Tibial artery (tissue), 4 donors: ENCODE results near the gene NR1D1.

Experiments used
- DNase-seq, 2 donors: peaks; one replicate each; pipeline ENCODE4 v3.0.0-alpha.2; 2019
- H3K27ac ChIP-seq, 2 donors: fragments of 200-600 bp; sonication (generic) in 1 of 2; 1 replicate in 1 of 2; 2 replicates in 1 of 2; pipeline ENCODE4 v1.5.1; 2018 to 2019; ENCODE audit warnings: mild to moderate bottlenecking in 1 of 2
- H3K27me3 ChIP-seq, 2 donors: fragments of 200-600 bp; sonication (generic) in 1 of 2; one replicate each; pipeline versions ENCODE4 v1.5.1 to v1.6.0; 2016 to 2019
- H3K36me3 ChIP-seq, 3 donors: fragments of 200-600 bp; sonication (generic) in 2 of 3; one replicate each; pipeline ENCODE4 v1.5.1; 2016 to 2019; ENCODE audit warnings: mild to moderate bottlenecking in 2 of 3
- H3K4me1 ChIP-seq, 4 donors: fragments of 200-600 bp; sonication (generic) in 2 of 4; 1 replicate in 3 of 4; 2 replicates in 1 of 4; pipeline ENCODE4 v1.5.1; 2016 to 2019
- H3K4me3 ChIP-seq, 2 donors: fragments of 200-600 bp; sonication (generic) in 1 of 2; 1 replicate in 1 of 2; 2 replicates in 1 of 2; pipeline ENCODE4 v1.5.1; 2018 to 2019; ENCODE audit warnings: mild to moderate bottlenecking in 2 of 2
- H3K9me3 ChIP-seq, 3 donors: fragments of 200-600 bp; sonication (generic) in 1 of 3; one replicate each; pipeline ENCODE4 v1.5.1; 2016 to 2019
- CTCF ChIP-seq, 2 experiments: fragments of 200-600 bp in 1 of 2; fragments of 450-650 bp in 1 of 2; IDR thresholded peaks; one replicate each; pipeline ENCODE4 v1.5.1; 2017 to 2019; ENCODE audit warnings: antibody characterized with exemption in 2 of 2, mild to moderate bottlenecking in 1 of 2, moderate library complexity in 1 of 2
- intact Hi-C: fragments of 100-400 bp; cut with DNase I; formaldehyde crosslinking; loops from one replicate; pipeline ENCODE4 v1.15.0; 2023; ENCODE audit warnings: low total_unique reads

NR1D1 gene

DNA sequence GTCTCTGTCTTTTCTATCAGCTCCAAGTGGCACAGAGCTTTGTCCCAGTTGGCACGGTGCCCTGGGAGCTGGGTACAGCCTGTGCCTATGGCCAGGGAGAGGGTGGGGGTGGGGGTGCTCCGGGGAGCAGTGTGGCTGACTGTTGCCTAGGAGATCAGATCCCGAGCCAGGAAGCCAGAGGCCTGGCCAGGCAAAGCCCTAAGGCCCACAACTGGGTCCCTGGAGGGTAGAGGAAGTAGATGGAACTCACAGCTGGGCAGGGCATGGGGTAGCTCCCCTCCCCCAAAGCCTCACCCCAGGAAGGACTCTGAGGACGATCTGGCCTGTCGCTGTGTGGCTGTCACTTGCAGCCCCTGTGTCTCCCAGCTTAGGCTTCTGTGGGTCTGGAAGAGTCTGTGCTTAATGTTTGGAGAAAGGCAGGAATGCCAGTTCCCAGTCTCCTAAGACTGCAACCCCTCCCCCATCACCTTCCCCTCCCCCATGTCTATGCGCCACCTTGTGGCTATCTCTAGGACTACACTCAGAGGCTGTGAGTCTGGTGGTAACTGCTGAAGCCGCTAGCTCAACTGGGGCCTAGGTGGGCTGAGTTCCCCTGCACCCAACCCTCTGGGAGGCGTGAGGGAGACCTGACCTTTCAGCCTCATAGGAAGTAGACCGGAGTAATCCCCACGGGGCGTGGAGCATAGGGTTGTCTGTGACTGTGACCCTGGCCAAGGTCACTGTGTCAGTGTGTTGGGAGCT lies 25.0 kb downstream of the NR1D1 start:
- DNase-seq = peak; percentile 91 to 97
- H3K27me3 ChIP-seq = no peaks in the 10 kb centered on the region
- no peaks in the 10 kb centered on the region for H3K9me3 ChIP-seq
- peak; percentile 95 for TF ChIP-seq CTCF (IDR thresholded peaks at IDR 0.05)
- peaks cover 16 to 52% (median 22%) of the 10 kb centered on the region in 3 donors for H3K36me3 ChIP-seq
- H3K4me3 ChIP-seq = peak overlapping the region; percentile 14 to 29
- H3K4me1 ChIP-seq = peaks cover 9 to 79% (median 71%) of the 10 kb centered on the region in 4 donors
- peak overlapping the region; percentile 93 to 94 for H3K27ac ChIP-seq
- intact Hi-C loops = no loop called here

- peak overlapping the region; percentile 93 to 94 for H3K27ac ChIP-seq
- no peak for DNase-seq
- H3K9me3 ChIP-seq = no peaks in the 10 kb centered on the region
- no peak for TF ChIP-seq CTCF (IDR thresholded peaks at IDR 0.05)
- H3K4me1 ChIP-seq = peaks cover 10 to 85% (median 77%) of the 10 kb centered on the region in 4 donors
- peaks cover 16 to 47% (median 16%) of the 10 kb centered on the region in 3 donors for H3K36me3 ChIP-seq
- no peaks in the 10 kb centered on the region for H3K27me3 ChIP-seq
- intact Hi-C loops = loop anchor here (5.0 kb wide), 1 partner anchor 32 kb away; no protein-coding TSS in a partner anchor
- H3K4me3 ChIP-seq = peak overlapping the region in 1 of 2 donors; percentile 29
These were observed 25.6 kb downstream of the NR1D1 start for GRCh38 chr17:40074871-40075200.

GRCh38 chr17:40074175-40074512 lies 26.2 kb downstream of the NR1D1 start:
- intact Hi-C loops = loop anchor here (5.0 kb wide), 1 partner anchor 33 kb away; no protein-coding TSS in a partner anchor

GRCh38 chr17:40073454-40074174 lies 26.8 kb downstream of the NR1D1 start:
- Histone ChIP-seq H3K4me1 (peaks cover 15 to 94% (median 86%) of the 10 kb centered on the region in 4 donors), H3K9me3 (no peaks in the 10 kb centered on the region), H3K27me3 (no peaks in the 10 kb centered on the region), H3K27ac (peak overlapping the region; percentile 93 to 94), H3K4me3 (peak overlapping the region in 1 of 2 donors; percentile 47), H3K36me3 (peaks cover 4 to 35% (median 6%) of the 10 kb centered on the region in 3 donors)
- intact Hi-C loops = loop anchor here (5.0 kb wide), 1 partner anchor 34 kb away; no protein-coding TSS in a partner anchor
- no peak for TF ChIP-seq CTCF (IDR thresholded peaks at IDR 0.05)
- DNase-seq = no peak

More at GRCh38 chr17:40074175-40074512, 26.2 kb downstream of the NR1D1 start:
- H3K9me3 ChIP-seq = no peaks in the 10 kb centered on the region
- peak overlapping the region; percentile 93 to 94 for H3K27ac ChIP-seq
- H3K36me3 ChIP-seq = peaks cover 10 to 40% (median 10%) of the 10 kb centered on the region in 3 donors
- H3K4me3 ChIP-seq = no peak overlapping the region
- H3K4me1 ChIP-seq = peaks cover 15 to 92% (median 83%) of the 10 kb centered on the region in 4 donors
- DNase-seq = no peak
- no peaks in the 10 kb centered on the region for H3K27me3 ChIP-seq
- TF ChIP-seq CTCF (IDR thresholded peaks at IDR 0.05) = no peak

DNA sequence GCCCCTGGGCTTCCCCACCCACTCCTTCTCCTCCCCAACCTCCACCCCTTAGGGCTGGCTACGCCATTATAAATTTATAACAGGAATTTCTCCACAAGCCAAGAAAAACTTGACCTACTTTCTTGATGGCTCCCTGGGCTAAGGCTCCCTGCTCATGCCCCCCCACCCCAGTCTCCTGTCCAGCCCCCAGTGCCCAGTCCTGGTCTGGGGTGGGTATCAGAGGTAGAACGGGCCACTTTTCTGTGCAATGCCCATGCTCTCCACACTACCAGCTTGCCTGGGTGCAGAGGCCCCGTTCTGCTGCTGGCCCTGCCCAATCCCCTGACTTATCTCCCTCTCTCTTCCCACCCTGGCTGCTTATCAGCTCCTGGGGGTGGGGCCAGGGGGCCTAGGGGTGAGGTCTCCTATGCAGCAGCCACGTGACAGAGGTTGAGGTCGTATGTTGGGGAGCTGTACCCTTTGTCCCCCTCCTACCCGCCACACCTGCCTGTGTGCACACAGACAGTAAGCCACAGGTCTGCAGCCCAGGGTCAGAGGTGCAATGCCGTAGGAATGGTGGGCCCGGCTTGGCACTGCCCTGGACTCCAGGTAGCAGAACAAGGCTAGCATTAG lies 27.5 kb downstream of the NR1D1 start:
- Histone ChIP-seq H3K4me3 (peak overlapping the region; percentile 40 to 47), H3K27ac (peak overlapping the region; percentile 93 to 94), H3K27me3 (no peaks in the 10 kb centered on the region), H3K4me1 (peaks cover 15 to 97% (median 94%) of the 10 kb centered on the region in 4 donors), H3K36me3 (peaks cover 0 to 27% (median 6%) of the 10 kb centered on the region in 3 donors), H3K9me3 (no peaks in the 10 kb centered on the region)
- no peak for DNase-seq
- TF ChIP-seq CTCF (IDR thresholded peaks at IDR 0.05) = no peak
- intact Hi-C loops = loop anchor here (5.0 kb wide), 1 partner anchor 34 kb away; no protein-coding TSS in a partner anchor
